Fibroblast of lung (primary cell): ENCODE results near the gene GRID1.

Source experiments
- EZH2 ChIP-seq: IDR thresholded peaks from 2 replicates; pipeline ENCODE4 v1.5.1; 2012; ENCODE audit warnings: low read length, control low read depth, mild to moderate bottlenecking; ENCODE audit errors: missing control alignments
- TF ChIP-seq, protein P1 (sequence below), 2 donors: IDR thresholded peaks in 1 of 2; conservative IDR thresholded peaks in 1 of 2; 1 replicate in 1 of 2; 2 replicates in 1 of 2; pipeline ENCODE4 v1.5.1; 2011 to 2012; ENCODE audit warnings: low read length in 2 of 2, control low read depth in 1 of 2, inconsistent platforms in 1 of 2, low read depth in 1 of 2, mild to moderate bottlenecking in 1 of 2

DNA sequence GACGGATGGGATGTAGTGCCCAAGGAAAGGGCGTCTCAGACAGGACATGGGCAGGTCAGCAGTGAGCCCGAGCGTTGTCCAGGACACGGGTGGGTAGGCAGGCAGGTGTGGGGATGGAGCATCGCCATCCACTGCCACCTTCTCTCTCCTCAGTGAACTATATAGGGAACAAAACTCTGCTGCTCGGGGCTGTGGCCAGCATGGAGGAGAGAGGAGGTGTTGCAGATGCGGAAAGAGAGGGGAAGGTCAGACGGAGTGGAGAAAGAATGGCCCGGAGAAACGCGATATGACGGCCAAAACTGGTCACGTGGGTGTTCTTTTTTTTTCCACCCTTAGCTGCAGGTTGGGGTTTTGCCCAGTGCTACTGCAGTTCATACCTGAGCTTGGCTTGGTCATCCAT lies 71.2 kb downstream of the GRID1 start:
- TF ChIP-seq, protein P1, sequence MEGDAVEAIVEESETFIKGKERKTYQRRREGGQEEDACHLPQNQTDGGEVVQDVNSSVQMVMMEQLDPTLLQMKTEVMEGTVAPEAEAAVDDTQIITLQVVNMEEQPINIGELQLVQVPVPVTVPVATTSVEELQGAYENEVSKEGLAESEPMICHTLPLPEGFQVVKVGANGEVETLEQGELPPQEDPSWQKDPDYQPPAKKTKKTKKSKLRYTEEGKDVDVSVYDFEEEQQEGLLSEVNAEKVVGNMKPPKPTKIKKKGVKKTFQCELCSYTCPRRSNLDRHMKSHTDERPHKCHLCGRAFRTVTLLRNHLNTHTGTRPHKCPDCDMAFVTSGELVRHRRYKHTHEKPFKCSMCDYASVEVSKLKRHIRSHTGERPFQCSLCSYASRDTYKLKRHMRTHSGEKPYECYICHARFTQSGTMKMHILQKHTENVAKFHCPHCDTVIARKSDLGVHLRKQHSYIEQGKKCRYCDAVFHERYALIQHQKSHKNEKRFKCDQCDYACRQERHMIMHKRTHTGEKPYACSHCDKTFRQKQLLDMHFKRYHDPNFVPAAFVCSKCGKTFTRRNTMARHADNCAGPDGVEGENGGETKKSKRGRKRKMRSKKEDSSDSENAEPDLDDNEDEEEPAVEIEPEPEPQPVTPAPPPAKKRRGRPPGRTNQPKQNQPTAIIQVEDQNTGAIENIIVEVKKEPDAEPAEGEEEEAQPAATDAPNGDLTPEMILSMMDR (conservative IDR thresholded peaks at IDR 0.05 in 1 of 2, IDR thresholded peaks at IDR 0.05 in 1 of 2; ENCODE audit: low read depth in 1 of 2, low read length in 2 of 2), result no peak
- TF ChIP-seq EZH2, result no peak
